Hepatocyte (in vitro differentiated cells): ENCODE data around the gene LIME1.

Experiments used
- EZH2 ChIP-seq: fragments of 200-600 bp; sonication (generic); IDR thresholded peaks from 2 replicates; pipeline ENCODE4 v1.6.1; 2016; ENCODE audit warnings: antibody characterized with exemption, mild to moderate bottlenecking, borderline replicate concordance
- EZH2phosphoT487 ChIP-seq: fragments of 200-600 bp; sonication (generic); IDR thresholded peaks from one replicate; pipeline ENCODE4 v1.6.1; 2018; ENCODE audit warnings: antibody characterized with exemption, mild to moderate bottlenecking, low read depth, moderate library complexity; ENCODE audit not compliant: unreplicated experiment, severe bottlenecking
- TF ChIP-seq, protein P1 (sequence below): fragments of 200-600 bp; sonication (generic); IDR thresholded peaks from 2 replicates; pipeline ENCODE4 v1.5.1; 2016; ENCODE audit warnings: antibody characterized with exemption, mild to moderate bottlenecking; ENCODE audit not compliant: poor library complexity

DNA sequence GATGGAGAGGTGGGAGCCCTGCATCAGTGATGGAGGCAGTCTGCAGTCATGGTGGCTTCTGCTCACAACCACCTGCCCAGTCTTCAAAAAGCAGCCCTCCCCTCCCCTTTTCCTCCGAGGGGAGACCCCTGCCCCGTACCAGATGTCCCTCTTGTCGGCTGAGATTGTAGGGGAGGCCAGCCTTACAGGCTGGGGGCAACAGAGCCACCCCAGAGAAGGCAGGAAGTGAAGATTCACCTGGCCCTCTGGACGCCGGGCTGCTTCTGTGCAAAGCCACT, 35.5 kb upstream of the LIME1 start:
- TF ChIP-seq, protein P1, sequence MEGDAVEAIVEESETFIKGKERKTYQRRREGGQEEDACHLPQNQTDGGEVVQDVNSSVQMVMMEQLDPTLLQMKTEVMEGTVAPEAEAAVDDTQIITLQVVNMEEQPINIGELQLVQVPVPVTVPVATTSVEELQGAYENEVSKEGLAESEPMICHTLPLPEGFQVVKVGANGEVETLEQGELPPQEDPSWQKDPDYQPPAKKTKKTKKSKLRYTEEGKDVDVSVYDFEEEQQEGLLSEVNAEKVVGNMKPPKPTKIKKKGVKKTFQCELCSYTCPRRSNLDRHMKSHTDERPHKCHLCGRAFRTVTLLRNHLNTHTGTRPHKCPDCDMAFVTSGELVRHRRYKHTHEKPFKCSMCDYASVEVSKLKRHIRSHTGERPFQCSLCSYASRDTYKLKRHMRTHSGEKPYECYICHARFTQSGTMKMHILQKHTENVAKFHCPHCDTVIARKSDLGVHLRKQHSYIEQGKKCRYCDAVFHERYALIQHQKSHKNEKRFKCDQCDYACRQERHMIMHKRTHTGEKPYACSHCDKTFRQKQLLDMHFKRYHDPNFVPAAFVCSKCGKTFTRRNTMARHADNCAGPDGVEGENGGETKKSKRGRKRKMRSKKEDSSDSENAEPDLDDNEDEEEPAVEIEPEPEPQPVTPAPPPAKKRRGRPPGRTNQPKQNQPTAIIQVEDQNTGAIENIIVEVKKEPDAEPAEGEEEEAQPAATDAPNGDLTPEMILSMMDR, result no peak
- TF ChIP-seq EZH2 (no peak), EZH2phosphoT487 (no peak)
